Peyer's patch (tissue), 4 donors: ENCODE measurements around the gene PHKA2.
"Not testable (repeated sequence)": the region's sequence is repeated elsewhere in the genome, so short reads cannot be mapped to it uniquely, and the experiment has no call there.

ENCODE experiments used
- CTCF ChIP-seq, 6 experiments: fragments of 450-650 bp in 4 of 6; fragments of 200-600 bp in 2 of 6; sonication (generic) in 1 of 6; IDR thresholded peaks; one replicate each; pipeline ENCODE4 v1.5.1; 2017 to 2019; ENCODE audit warnings: antibody characterized with exemption in 6 of 6, mild to moderate bottlenecking in 3 of 6, moderate library complexity in 1 of 6
- POLR2A ChIP-seq, 2 donors: fragments of 450-650 bp; IDR thresholded peaks; one replicate each; pipeline ENCODE4 v1.5.1; 2017; ENCODE audit warnings: antibody characterized with exemption in 2 of 2, mild to moderate bottlenecking in 2 of 2, moderate library complexity in 2 of 2

DNA sequence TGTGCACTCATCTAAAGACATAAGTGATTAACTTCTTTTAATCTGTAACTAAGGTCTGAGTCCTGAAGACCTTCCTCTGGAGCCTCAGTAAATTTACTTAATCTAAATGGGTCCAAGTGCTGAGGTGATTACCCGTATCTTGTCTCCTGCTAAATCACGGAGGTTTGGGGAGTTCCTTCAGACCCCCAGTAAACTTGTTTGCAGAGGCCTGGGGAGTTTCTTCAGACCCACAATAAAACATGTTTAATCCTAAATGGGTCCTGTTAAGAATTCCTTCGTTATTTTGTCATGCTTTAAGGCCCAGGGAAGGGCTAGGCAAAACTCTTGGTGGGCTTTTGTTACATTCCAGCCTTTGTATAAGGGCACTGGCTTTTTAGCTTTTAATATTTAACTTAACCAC, 136.0 kb downstream of the PHKA2 start:
- not testable (repeated sequence) for TF ChIP-seq POLR2A, CTCF (IDR thresholded peaks at IDR 0.05)
